Mammary epithelial cell (primary cell): Measurements from ENCODE around the gene OR9G1.
"Not testable (repeated sequence)": the region's sequence is repeated elsewhere in the genome, so short reads cannot be mapped to it uniquely, and the experiment has no call there.

Source experiments
- CTCF ChIP-seq, 2 donors: IDR thresholded peaks in 1 of 2; conservative IDR thresholded peaks in 1 of 2; 2 replicates each; pipeline ENCODE4 v1.5.1; 2011 to 2012; ENCODE audit warnings: inconsistent platforms in 2 of 2, low read length in 2 of 2, mild to moderate bottlenecking in 2 of 2, control low read depth in 1 of 2, low read depth in 1 of 2; ENCODE audit not compliant: insufficient read depth in 1 of 2; ENCODE audit errors: extremely low read depth in 1 of 2
- EZH2 ChIP-seq: IDR thresholded peaks from 2 replicates; pipeline ENCODE4 v1.6.1; 2012; ENCODE audit warnings: low read length, inconsistent platforms, borderline replicate concordance

- not testable (repeated sequence) for TF ChIP-seq CTCF (conservative IDR thresholded peaks at IDR 0.05 in 1 of 2, IDR thresholded peaks at IDR 0.05 in 1 of 2; ENCODE audit: extremely low read depth in 1 of 2, insufficient read depth in 1 of 2, low read depth in 1 of 2, low read length in 2 of 2); EZH2
Observed at GRCh38 chr11:56691179-56691578, 7.7 kb upstream of the OR9G1 start.
